Measurements from ENCODE around the gene EVA1B.

Gene EVA1B

DNA sequence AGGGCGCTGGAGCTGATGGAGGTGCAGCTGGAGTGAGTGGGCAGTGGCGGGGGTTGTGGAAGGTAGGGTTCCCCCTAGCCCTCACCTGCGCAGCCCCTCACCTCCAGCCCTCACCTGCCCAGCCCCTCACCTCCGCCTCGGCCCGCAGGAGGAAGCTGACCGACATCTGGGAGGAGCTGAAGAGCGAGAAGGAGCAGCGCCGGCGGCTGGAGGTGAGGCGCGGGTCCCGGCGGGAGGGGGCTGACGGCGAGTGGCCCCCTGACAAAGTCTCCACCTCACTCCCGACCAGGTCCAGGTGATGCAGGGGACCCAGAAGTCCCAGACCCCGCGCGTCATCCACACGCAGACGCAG, 2.7 kb downstream of the EVA1B start:
- DNase-seq, result no peak

DNA sequence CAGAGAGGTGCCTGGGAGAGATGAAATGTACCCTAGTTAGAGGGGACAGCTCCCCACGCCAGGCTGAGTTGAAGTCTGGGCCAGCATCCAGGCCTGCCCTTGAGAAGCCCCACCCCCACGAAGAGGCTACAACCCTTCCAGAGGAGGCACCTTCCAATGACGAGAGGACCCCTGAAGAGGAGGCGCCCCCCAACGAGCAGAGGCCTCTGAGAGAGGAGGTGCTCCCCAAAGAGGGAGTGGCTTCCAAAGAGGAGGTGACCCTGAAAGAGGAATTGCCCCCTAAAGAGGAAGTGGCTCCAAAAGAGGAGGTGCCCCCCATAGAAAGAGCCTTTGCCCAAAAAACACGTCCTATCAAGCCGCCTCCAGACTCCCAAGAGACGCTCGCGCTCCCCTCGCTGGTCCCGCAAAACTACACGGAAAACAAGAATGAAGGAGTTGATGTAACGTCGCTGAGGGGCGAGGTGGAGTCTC, 3.1 kb downstream of the EVA1B start:
- no peak for DNase-seq

DNA sequence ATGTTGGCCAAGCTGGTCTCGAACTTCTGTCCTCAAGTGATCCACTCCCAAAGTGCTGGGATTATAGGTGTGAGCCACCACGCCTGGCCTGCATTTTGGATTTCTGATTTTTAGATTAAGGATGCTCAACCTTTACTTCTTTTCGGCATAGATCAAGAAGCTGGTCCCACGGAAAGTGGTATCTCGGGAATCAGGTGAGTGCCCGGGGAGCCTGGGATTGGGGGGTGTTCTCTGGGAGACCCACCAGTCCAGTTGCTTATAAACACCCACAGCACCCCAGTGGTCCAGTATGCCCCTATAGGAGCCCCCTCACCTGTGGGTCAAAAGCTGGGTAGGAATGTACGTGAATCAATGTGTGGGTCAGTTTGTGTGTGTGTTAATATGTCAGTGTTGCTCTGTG, 14.0 kb downstream of the EVA1B start:
- no peak for DNase-seq

DNA sequence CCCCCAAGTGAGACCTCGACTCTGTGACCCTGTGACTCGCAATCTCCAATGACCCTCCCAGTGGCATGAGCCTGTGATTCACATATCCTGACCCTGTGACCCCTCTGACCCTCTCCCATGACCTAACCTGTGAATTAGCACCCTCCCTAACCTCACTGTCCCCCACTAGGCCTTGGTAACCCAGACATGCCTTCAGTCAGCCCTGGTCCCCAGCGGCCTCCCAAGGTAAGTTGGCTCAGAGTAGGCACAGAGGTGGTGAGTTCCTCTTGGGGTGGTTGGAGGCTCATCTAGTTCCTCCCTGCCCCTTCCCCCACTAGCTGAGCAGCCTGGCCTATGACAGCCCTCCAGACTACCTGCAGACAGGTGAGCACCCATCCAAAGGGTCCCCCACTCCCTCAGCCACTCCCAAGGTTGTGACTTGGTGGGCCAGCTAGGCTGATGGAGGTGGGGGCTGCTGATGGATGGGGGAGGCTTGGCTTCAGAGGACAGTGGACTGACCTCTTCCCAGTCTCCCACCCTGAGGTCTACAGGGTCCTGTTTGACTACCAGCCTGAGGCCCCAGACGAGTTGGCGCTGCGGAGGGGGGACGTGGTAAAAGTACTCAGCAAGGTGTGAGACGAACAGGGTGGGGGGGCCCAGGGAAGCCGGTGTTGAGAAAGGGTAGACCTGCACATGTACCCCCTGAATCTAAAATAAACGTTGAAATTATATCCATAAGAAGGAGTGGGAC, 15.7 kb downstream of the EVA1B start:
- DNase-seq, result no peak

DNA sequence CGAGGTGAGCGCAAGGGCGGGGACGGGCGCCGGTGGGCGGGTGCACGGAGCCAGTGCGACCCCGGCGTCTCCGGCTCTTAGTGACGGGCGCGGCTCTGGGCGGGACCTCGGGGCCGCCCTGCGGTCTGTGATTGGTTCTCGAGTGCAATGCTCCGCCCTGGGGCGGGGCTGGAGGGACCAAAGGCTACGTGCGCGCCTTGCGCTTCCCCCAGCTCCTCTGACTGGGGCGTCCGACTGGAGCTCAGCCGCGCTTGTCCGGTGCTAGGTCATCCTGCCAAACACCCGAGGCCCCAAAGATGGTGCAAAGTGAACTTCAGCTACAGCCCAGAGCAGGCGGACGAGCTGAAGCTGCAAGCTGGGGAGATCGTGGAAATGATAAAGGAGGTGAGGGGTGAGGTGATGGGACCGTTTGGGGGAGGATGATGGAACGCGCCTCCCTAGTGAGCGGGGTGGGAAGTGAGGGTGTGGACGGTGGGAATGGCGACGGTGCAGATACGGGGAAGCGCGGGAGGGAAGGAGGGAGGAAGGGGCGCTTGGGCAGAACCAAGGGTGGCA, 16.5 kb downstream of the EVA1B start:
- DNase-seq, result peak; percentile 27 to 94 (median 79)

DNA sequence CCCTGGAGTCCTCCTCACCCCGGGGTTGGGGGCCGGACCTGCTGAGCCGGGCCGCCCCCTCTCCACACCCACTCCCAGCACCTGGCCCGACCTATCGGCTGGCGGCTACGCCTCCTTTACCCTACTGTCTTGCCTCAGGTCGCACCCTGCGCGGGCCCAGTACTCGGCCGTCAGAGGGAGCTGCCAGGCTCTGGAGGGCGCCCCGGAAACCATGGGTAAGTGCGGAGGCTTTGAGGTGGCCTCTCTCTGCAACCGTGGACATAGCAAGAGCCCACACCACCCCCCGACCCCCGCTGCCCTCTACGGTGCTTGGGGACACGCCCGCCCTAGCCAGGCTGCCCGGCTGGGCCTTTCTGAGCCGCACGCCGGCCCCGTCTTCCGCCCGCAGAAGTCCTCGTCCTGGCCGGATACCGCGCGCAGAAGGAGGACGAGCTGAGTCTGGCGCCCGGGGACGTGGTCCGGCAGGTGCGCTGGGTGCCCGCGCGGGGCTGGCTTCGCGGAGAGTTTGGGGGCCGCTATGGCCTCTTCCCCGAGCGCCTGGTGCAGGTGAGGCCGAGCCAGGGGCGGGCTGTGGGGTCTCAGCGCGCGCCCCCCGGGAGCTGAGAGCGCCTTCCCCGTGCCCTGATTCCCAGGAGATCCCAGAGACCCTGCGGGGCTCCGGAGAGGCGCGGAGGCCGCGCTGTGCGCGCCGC, 17.1 kb downstream of the EVA1B start, which contains the start of gene SH3D21:
Gene SH3D21 (plus strand): TSS at position 159 of the 692 bp plus-strand sequence. CDS start 53 bp downstream, at position 212.
- peak in 3 of 58 donors; percentile 20 to 71 (median 43) for DNase-seq

DNA sequence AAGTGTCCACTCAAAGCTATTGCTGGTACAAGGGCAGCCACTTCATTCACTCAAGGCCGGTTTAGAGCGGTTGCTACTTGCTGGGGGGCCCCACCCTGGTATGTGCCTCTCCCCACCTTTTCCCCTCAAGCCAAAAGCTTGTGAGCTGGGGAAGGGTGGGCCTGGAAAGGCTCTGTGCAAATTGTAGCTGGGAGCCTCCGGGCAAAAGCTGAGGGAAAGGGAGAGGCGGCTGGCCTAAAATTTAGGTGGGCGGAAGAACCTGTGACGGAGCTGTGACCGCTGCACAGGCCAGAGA, 17.6 kb downstream of the EVA1B start:
- DNase-seq, result no peak

DNA sequence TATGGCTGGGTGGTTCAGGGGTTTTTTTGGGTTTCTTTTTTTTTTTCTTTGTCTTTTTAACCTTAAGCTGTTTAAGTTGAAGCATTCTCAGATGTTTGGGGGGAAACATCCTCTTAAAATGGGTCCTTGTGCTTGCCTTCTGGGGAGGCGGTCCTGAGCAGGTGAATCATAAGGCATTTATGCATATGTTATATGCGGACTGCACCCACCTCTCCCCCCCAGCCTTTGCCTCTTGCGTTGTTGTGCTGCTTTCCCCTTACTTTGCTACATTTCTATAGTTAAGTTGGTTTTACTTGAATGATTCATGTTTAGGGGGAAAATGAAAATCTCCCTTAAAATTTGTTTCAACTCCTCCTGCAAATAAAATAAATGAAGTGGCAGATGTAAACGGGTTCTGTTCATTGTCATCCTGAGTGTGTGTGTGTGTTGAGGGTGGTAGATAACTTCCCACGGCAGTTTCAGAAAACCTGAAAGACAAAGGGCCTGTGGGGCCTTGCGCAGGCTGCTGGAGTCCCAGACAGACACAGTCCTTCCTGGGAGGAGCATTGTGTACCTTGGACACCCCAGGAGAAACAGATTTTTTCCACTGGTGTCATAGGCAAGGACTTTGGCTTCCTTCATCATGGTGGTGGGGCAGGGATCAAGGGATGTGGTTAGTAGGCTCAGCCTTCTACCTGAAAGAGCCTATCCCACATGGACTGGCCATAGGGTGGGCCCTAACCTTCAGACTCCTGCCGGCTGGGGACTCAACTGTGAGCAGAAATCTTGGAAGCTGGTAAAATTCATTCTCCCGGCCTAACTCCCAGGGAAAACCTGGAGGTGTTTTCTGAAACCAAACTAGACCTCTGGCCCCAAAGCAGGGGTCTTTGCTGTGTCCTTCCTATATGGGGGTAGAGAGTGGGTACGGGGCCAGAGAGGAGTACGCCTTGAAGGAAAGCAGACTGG, 18.2 kb downstream of the EVA1B start:
- no peak for DNase-seq

DNA sequence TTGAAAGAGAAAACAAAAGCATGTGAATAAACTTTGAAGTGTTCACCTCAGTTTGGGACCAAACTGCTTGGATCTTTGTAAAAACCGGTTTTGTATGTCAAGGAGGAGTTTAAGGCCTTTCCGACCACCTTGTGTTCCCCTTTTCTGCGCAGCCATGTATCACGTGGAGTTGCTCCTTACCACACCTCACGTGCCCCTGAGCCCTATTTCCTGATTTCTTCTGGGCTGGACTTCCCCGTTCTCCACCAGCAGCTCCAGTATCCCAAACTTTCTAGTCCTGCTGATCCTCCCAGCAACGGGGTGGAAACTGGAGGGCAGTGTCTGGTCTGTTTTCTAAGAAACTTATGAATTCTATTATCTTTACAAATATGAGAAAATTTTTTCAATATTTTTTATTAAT, 18.9 kb downstream of the EVA1B start:
- no peak for DNase-seq

DNA sequence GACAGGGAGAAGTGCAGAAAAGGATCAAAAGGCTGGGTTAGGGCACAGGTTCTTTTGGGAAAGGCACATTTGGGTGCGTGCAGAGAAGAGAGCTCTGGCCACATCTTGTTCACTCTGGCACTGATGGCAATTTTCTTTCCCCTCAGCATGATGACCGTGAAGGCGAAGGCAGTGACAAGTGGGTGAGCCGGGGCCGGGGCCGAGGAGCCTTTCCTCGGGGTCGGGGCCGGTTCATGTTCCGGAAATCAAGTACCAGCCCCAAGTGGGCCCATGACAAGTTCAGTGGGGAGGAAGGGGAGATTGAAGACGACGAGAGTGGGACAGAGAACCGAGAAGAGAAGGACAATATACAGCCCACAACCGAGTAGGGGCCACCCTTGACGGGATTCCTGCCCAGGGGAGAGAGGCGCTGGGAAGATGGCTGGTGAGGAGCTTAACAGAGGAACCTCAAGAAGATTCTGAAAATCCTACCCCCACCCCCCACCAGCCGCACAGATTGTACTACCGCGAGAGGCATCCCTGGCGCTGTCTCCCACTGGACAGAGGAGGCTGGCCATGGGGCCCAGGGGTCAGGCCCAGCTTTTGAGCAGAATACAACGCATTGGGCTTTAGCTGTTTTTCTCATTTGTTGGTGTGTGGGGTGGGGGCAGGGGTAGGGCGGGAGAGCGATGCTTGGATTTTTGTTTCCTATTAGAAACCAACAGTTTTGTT, 19.6 kb downstream of the EVA1B start:
- no peak for DNase-seq

DNA sequence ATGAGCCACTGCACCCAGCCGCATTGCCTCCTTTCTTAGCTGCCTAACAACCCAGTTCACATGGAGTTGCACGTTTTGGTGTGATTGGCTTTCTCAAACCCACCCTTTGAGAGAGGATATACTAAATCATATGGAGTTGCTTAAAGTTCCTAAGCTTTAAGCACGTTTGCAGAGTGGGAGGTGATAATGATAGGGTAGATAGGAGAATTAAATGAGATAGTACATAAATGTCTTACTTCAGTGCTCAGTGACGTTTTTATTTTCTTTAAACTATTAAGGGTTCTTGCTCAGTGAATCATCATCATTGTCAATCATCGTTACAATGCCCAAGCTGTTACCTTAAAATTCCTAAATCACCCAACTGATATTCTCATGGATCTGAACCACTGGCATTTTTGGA, 20.2 kb downstream of the EVA1B start:
- DNase-seq, result no peak

DNA sequence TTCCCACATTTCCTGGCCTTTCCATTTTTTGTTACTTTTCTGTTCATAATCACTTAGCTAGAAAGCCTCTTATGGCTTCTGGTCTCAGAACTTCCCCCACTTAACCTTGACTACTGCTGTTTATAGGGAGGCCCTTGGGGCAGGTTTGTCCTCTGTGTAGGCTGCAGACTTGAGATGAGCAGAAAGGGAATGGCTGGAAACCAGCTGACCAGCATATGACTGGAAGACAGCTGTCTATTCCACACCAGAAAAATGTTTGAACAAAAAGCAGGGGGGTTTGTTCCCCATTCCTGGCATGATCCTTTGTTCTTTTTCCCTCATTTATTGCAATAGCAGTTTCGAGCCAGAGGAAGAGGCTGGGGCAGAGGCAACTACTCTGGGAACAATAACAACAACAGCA, 22.2 kb downstream of the EVA1B start:
- no peak for DNase-seq

DNA sequence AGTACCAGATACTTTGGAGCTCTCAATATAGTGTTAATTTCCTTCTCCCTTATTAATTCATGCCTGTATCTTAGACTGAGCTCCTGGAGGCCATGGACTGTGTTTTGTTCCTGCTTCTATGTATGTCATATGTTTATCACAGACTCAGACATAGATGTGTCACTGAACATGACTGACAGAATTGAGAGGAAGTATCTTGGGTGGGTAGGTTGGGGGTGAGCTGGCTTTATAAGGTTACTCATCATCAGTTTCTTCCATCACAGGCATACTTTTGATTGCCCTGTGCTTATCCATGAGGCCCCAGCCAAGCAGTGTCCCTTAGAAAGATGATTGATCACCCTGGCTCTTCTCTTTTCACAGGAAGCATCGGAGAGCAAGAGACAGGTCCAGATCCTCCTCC, 22.9 kb downstream of the EVA1B start:
- DNase-seq, result no peak

DNA sequence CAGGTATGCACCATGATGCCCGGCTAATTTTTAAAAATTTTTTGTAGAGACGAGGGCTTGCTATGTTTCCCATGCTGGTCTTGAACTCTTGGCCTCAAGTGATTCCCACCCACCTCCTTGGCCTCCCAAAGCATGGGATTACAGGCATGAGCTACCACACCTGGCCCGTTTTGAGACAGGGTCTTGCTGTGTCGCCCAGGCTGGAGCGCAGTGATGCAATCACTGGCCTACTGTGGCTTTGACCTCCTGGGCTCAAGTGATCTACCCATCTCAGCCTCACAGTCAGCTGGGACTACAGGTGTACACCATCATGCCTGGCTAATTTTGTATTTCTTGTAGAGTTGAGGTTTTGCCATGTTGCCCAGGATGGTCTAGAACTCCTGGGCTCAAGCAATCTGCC, 24.8 kb downstream of the EVA1B start:
- no peak for DNase-seq

DNA sequence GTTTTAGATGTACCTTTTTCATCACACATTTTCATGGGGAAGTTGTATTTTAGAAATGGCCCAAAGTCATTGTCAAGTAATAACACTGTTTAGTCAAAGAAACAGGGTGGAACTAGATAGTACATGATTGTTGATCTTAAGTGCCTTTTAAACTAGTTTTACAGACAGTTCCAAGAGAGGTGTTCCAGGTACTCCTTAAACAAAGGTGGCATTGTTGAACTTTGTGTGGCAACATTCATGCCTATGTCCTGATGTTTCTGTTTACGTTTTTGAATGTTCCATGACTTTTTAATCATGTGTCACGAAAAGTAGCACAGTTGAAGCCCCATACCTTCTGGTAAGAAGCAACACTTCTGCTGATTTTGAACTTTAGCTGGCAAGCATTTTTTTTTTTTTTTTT, 26.4 kb downstream of the EVA1B start:
- DNase-seq, result no peak

DNA sequence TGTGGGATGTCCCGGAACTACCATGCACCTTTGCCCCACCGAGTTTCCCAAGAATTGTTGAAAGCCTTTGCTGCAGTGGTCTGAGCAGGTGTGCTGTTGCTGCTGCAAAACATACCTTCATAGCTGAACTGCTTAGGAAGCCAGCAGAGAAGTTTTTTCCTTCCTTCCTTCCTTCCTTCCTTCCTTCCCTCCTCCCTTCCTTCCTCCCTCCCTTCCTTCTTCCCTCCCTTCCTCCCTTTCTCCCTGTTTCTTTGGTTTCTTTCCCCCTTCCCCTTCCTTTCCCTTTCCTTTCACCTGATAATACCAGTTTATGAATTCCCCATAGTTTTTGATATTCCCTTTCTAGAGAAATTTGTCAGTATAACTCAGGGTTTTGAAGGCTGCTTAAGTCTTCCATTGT, 28.1 kb downstream of the EVA1B start:
- no peak for DNase-seq

DNA sequence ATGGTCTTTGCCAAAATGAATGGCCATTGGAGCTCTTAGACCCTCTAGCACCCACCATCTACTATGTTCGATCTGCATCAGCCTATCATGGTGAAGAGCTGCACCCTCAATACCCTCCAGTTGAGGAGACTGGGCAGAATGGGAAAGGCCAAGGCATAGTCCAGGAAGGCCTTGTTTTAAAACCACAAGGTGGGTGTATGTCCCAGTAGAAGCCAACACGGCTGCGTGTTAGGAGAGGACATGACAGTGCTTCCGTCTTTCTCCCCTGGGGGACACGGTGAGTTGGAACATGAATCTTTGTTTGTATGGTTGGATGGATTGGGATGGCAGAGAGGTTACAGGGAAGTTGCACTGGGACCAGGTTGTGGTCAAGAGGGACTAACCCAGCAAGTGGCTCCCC, 35.9 kb downstream of the EVA1B start:
- no peak for DNase-seq

DNA sequence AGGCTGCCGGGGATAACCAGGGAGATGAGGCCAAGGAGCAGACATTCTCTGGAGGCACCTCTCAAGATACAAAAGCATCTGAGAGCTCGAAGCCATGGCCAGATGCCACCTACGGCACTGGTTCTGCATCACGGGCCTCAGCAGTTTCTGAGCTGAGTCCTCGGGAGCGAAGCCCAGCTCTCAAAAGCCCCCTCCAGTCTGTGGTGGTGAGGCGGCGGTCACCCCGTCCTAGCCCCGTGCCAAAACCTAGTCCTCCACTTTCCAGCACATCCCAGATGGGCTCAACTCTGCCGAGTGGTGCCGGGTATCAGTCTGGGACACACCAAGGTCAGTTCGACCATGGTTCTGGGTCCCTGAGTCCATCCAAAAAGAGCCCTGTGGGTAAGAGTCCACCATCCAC, 36.6 kb downstream of the EVA1B start:
- no peak for DNase-seq

DNA sequence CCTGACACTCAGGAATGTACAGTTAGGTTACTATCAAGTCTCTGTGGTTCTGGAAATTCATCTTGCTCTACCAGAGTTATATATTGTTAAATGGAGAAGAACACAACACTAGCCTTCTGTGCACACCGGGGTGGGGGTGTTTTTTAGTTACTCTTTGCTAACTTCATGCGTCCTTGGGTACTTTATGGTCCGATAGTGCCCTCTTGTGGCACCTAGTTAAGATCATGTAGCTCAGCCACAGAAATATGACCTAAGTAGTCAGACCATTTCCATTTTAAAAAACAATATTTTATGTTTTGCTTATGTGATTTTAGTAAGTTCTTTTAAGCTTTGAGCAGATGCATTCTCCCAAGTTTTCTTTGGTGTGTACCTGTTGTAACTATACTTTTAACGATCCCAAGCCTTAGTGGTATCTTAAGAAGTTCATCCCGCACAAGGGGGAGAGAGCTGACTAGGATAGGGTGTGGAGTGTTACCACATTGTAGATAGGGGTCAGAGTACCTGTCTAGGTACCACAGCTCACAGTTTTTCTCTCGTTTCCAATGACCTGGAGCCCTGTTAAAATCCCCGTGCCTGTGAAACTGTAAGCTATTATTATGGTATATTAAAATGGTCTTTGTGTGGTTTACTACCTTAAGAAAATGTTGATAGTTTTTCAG, 37.9 kb downstream of the EVA1B start:
- peak in 30 of 58 donors; percentile 2 to 73 (median 31) for DNase-seq

DNA sequence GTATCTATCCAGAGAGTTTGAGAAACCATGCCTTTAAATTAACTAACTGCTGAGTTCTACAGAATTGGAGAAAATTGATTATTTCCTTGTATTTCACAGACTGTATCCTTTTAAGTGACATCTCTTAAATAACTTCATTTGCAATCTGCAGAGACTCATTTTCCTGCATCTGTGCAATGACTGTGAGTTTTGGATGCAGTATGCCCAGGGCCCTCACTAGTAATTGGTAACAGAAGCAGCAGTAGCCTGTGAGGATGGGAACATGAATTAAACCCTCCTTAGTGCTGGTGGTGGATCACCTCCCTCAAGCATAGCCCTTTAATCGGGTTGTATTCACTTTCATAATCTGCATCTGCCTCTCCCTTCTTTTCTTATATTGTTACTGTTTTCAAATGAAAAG, 38.9 kb downstream of the EVA1B start:
- DNase-seq, result no peak

DNA sequence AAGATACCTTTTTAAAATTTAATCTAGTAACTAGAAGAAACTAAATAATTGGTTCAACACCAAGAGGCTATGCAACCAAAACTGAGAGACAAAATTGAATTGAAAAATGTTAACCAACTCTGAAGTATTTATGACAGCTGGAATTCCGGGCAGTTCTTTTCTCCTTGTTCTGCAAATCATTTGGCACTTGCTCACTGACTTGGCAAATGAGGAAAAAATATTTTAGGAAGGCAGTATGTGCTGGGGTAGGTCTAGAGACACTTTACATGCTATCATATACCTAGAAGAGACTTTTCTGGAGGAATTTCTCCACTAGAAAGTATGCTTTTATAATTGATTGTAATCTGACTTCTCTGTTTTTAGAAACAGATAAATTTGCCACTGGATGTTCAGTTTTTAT, 39.4 kb downstream of the EVA1B start:
- DNase-seq, result no peak

All from anterior cingulate cortex (tissue), 58 donors.